ENCODE measurements around the gene MDM2.

The MDM2 gene

DNA sequence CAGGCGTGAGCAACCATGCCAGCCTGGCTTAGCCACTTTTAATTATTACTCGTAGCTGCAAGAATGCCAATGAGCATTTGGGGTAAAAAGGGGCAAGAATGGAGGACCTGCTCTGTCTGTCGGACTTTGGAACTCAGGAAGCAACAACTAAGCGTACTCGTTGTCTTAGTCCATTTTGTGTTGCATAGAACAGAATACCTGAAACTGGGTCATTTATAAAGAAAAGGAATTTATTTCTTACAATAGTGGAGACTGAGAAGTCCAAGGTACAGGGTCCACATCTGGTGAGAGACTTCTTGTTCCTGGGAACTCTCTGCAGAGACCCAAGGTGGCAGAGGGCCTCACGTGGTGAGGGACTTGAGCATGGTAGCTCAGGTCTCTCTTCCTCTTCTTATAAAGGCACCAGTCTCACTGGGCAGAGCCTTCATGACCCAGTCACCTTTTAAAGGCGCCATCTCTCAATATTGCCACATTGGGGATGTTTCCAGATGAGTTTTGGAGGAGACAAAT is 32.8 kb upstream of the MDM2 start:
- no peak overlapping the region for H3K27ac ChIP-seq
- TF ChIP-seq ZFX (IDR thresholded peaks at IDR 0.05) = no peak
- TF ChIP-seq, protein P1, sequence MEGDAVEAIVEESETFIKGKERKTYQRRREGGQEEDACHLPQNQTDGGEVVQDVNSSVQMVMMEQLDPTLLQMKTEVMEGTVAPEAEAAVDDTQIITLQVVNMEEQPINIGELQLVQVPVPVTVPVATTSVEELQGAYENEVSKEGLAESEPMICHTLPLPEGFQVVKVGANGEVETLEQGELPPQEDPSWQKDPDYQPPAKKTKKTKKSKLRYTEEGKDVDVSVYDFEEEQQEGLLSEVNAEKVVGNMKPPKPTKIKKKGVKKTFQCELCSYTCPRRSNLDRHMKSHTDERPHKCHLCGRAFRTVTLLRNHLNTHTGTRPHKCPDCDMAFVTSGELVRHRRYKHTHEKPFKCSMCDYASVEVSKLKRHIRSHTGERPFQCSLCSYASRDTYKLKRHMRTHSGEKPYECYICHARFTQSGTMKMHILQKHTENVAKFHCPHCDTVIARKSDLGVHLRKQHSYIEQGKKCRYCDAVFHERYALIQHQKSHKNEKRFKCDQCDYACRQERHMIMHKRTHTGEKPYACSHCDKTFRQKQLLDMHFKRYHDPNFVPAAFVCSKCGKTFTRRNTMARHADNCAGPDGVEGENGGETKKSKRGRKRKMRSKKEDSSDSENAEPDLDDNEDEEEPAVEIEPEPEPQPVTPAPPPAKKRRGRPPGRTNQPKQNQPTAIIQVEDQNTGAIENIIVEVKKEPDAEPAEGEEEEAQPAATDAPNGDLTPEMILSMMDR (conservative IDR thresholded peaks at IDR 0.05) = no peak

DNA sequence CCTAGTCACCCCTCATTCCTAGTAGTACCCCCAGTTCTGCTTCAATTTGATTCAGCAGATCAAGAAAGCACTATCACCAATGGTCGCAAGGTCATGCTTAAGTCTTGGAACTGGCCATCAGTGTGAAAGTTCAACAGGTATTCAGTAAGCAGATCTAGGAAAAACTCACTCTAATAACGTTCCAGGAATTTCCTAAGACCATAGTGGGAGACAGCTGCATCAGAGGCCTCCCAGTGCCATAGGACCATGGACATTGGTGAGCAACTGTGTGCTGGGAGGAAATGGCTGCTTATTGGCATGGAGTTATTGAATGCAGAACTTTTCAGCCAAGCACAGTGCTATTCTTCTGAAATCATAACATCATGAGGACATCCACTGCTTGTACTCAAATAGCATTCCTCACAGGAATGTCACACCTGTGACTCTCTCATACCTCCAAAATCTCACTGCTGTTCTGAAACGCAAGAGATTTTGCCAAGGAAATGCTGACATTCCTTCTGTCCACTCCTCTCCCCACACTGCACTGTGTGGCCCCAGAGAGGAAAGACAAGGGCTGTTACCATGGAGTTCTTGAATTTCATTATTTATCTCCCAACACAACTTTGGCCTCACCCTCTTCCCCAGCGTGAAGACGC is 30.9 kb upstream of the MDM2 start:
- TF ChIP-seq, protein P1 (conservative IDR thresholded peaks at IDR 0.05) = no peak
- TF ChIP-seq ZFX (IDR thresholded peaks at IDR 0.05) = no peak
- no peak overlapping the region for H3K27ac ChIP-seq

DNA sequence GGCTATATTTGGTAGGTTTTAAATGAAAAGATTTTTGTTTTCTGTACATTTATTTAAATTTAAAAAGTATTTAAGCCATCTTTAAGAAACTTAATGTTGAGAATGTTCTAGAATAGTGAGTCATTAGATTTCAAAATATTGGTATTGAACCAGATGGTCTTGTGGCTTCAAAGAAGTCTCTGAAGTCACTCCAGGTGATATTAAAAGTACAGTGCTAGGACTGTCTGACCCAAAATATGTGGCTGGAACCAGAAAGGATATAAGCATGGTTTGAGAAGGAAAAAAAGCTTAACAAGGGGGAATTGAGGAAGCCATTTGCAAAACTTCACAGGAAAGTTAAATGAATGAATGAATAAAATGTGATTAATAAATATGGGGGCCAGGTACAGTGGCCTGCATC is 28.7 kb upstream of the MDM2 start:
- no peak overlapping the region for H3K27ac ChIP-seq
- TF ChIP-seq ZFX (IDR thresholded peaks at IDR 0.05) = no peak
- TF ChIP-seq, protein P1 (conservative IDR thresholded peaks at IDR 0.05) = no peak

DNA sequence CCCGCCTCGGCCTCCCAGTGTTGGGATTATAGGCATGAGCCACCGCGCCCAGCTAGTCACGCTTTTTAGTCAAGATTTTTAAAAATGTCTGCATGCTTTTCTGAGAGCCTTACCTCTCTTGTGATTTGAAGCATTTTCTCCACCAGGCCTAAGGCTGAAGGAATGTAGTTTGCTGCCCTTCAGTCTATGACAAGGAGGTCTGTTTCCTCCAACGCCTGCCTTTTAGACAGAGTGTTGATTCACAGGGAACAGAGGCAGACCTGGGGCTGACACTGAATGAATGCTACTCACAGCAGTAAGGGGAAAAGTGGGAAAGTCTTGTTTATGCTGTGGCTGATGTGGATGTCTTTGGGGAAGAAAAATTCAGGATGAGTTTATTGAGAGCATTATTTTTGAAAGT is 27.2 kb upstream of the MDM2 start:
- H3K27ac ChIP-seq = no peak overlapping the region
- TF ChIP-seq ZFX (IDR thresholded peaks at IDR 0.05) = no peak
- TF ChIP-seq, protein P1 (conservative IDR thresholded peaks at IDR 0.05) = no peak

DNA sequence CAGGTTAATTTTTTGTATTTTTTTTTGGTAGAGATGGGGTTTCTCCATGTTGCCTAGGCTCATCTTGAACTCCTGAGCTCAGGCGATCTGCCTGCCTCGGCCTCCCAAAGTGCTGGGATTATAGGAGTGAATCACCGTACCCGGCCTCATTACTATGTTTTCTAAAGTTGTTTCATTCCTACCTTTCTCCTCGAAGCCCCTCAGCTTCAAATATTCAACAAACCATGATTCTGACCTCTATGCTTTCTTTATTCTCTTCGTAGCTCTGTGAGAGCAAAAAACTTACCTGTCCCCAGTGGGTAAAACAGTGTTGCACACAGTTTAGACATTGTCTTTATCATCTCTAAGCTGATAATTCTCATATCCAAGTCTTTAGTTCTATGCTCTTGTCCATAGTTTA is 26.2 kb upstream of the MDM2 start:
- no peak overlapping the region for H3K27ac ChIP-seq
- TF ChIP-seq ZFX (IDR thresholded peaks at IDR 0.05) = no peak
- TF ChIP-seq, protein P1 (conservative IDR thresholded peaks at IDR 0.05) = no peak

DNA sequence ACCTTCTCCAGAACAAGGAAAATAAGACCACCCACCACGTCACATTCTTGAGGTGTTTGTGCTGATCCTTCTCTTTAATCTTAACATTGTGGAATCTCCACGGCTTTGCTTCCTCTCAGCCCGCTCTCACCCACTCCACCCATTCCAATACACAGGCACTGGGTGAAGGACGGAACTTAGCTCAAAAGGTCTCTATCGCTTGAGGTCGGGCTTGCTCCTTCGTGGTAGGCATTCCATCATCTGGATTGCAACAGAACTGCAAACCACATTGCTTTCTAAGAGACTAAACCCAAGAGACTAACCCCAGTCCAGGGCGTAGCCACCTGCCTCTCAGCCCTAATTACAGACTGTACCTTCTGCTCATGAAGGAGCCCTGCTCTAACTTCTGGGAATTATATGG is 24.0 kb upstream of the MDM2 start:
- H3K27ac ChIP-seq = no peak overlapping the region
- TF ChIP-seq, protein P1 (conservative IDR thresholded peaks at IDR 0.05) = no peak
- TF ChIP-seq ZFX (IDR thresholded peaks at IDR 0.05) = no peak

DNA sequence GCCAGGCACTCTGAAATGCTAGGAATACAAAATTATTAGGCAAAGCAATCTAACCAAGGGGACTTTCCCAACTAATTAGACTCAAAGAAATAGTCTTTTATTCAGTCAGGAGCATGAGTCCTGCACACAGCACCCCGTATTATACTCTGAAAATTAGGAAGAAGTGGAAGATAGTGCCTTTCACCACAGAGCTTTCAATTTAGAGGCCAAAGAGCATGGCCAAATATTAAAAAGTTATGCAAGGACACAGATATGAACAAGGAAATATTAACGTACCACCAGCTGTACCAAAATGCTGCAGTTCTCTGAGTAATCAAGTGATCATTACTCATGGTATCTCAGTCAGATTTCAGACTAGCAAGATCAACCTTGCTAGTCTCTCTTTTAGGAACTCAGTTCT is 22.6 kb upstream of the MDM2 start:
- H3K27ac ChIP-seq = no peak overlapping the region
- TF ChIP-seq, protein P1 (conservative IDR thresholded peaks at IDR 0.05) = no peak
- TF ChIP-seq ZFX (IDR thresholded peaks at IDR 0.05) = no peak

Measured in C4-2B (cell line).